OCI-LY7 (cell line): ENCODE measurements around the gene ALDOB. TPM values are rescaled to one million over a fixed set of nuclear protein-coding genes. Genes with fewer than 3 reads are reported as not detected.

ENCODE experiments used
- BruUV-seq: library from RNA; stranded (reverse); fragments of 400-500 nt; replicated peaks from 2 replicates; lab custom pipeline; 2021; lab: Mats Ljungman, UMichigan
- CTCF ChIA-PET: fragments of 300-600 bp; sonication (Branson Sonifier 250); formaldehyde crosslinking; loops from one replicate; lab custom pipeline; 2022; ENCODE audit warnings: antibody characterized with exemption; ENCODE audit not compliant: unreplicated experiment; lab: Charles Lee
- POLR2A ChIA-PET: fragments of 300-600 bp; sonication (Branson Sonifier 250); formaldehyde crosslinking; loops from one replicate; lab custom pipeline; 2022; ENCODE audit warnings: antibody characterized with exemption; lab: Charles Lee
- DNase-seq: peaks from one replicate; pipeline ENCODE4 v3.0.0-alpha.2; 2015; ENCODE audit warnings: low spot score
- H2AFZ ChIP-seq: fragments of 200-600 bp; sonication (generic), shearing (Covaris generic); 2 replicates; pipeline ENCODE4 v1.6.1; 2014; ENCODE audit warnings: mild to moderate bottlenecking, antibody characterized with exemption, low read length, moderate library complexity
- H3K27ac ChIP-seq: fragments of 200-600 bp; sonication (generic); 2 replicates; pipeline ENCODE4 v1.5.1; 2014; ENCODE audit warnings: mixed run types, low read depth, mild to moderate bottlenecking, moderate library complexity, low read length, inconsistent platforms; ENCODE audit not compliant: poor library complexity, severe bottlenecking
- H3K36me3 ChIP-seq: fragments of 200-600 bp; sonication (generic); 2 replicates; pipeline ENCODE4 v1.6.1; 2014; ENCODE audit warnings: mild to moderate bottlenecking, antibody characterized with exemption, low read length, moderate library complexity, mixed read lengths; ENCODE audit not compliant: insufficient read depth
- H3K4me1 ChIP-seq: fragments of 200-600 bp; sonication (generic); 2 replicates; pipeline ENCODE4 v1.5.1; 2014; ENCODE audit warnings: mild to moderate bottlenecking, low read length; ENCODE audit not compliant: insufficient read depth, poor library complexity, severe bottlenecking
- H3K4me2 ChIP-seq: fragments of 200-600 bp; sonication (generic); 2 replicates; pipeline ENCODE4 v1.6.1; 2014; ENCODE audit warnings: mild to moderate bottlenecking, low read length
- H3K4me3 ChIP-seq: fragments of 200-600 bp; sonication (generic); 2 replicates; pipeline ENCODE4 v1.5.1; 2014; ENCODE audit warnings: mild to moderate bottlenecking, low read depth, low read length; ENCODE audit not compliant: poor library complexity, severe bottlenecking
- H3K79me2 ChIP-seq: fragments of 200-600 bp; sonication (generic); 2 replicates; pipeline ENCODE4 v1.6.1; 2016; ENCODE audit warnings: low read depth, mild to moderate bottlenecking, low read length, moderate library complexity, mixed read lengths; ENCODE audit not compliant: insufficient read depth
- H3K9me2 ChIP-seq: fragments of 200-600 bp; sonication (generic); 2 replicates; pipeline ENCODE4 v1.6.1; 2016; ENCODE audit warnings: mild to moderate bottlenecking, low read length, mixed read lengths; ENCODE audit not compliant: insufficient read depth
- H3K9me3 ChIP-seq: fragments of 200-600 bp; sonication (generic); 2 replicates; pipeline ENCODE4 v1.6.1; 2014; ENCODE audit warnings: mild to moderate bottlenecking, mixed run types, low read length, mixed read lengths
- H4K20me1 ChIP-seq: fragments of 200-600 bp; sonication (generic); 2 replicates; pipeline ENCODE4 v1.6.1; 2014; ENCODE audit warnings: mild to moderate bottlenecking, antibody characterized with exemption, low read length, moderate library complexity, mixed read lengths; ENCODE audit not compliant: insufficient read depth
- EZH2phosphoT487 ChIP-seq: fragments of 200-600 bp; sonication (generic); IDR thresholded peaks from 2 replicates; pipeline ENCODE4 v1.6.1; 2018; ENCODE audit warnings: low read depth, borderline replicate concordance, mild to moderate bottlenecking, mixed run types, antibody characterized with exemption, low read length, moderate library complexity, mixed read lengths
- intact Hi-C: fragments of 100-400 bp; cut with micrococcal nuclease; formaldehyde crosslinking; loops from one replicate; pipeline ENCODE4 v1.10.0; 2022; ENCODE audit not compliant: unreplicated experiment
- total RNA-seq, 2 experiments: library from RNA; depleted of rRNA in 1 of 2; stranded (reverse); fragments of >200 nt in 1 of 2; shearing (Covaris generic) in 1 of 2; gene quantifications; 2 replicates each; pipeline ENCODE4 v1.2.3, GENCODE V29; 2014 to 2022
- TF ChIP-seq, protein P1 (sequence below): fragments of 200-600 bp; sonication (generic); conservative IDR thresholded peaks from 2 replicates; pipeline ENCODE4 v1.5.1; 2014; ENCODE audit warnings: mild to moderate bottlenecking, antibody characterized with exemption, low read length, moderate library complexity, mixed read lengths

ALDOB gene
- total RNA-seq, 2 experiments from 2014 or later: not detected

DNA sequence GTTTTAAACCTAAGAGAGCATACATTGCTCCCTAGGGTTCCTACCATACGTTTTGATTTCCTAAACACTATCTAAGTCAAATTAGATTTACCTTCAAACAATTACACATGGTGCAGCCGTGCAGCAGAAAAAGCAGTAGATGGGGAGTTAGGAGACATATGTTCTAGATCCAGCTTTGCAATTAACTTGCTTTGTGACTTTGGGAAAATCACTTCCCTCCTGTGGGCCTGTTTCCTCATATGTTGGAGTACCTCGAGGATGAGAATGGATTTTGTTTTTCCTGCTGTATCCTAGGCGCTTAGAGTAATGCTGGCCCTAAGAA, 37.9 kb downstream of the ALDOB start:
- Histone ChIP-seq H3K4me3 (peak overlapping the region; percentile 95), H3K9me3 (peaks cover 35% of the 10 kb centered on the region; the same call in 1 of the 2 replicates), H3K4me2 (peak overlapping the region; percentile 100), H3K9me2 (no peaks in the 10 kb centered on the region), H3K79me2 (peaks cover 73% of the 10 kb centered on the region), H4K20me1 (peaks cover 5% of the 10 kb centered on the region; the same call in 1 of the 2 replicates), H2AFZ (peak overlapping the region; percentile 85; the same call in 1 of the 2 replicates), H3K36me3 (peaks cover 67% of the 10 kb centered on the region), H3K4me1 (peaks cover 28% of the 10 kb centered on the region), H3K27ac (peak overlapping the region; percentile 54)
- TF ChIP-seq EZH2phosphoT487: no peak
- TF ChIP-seq, protein P1, sequence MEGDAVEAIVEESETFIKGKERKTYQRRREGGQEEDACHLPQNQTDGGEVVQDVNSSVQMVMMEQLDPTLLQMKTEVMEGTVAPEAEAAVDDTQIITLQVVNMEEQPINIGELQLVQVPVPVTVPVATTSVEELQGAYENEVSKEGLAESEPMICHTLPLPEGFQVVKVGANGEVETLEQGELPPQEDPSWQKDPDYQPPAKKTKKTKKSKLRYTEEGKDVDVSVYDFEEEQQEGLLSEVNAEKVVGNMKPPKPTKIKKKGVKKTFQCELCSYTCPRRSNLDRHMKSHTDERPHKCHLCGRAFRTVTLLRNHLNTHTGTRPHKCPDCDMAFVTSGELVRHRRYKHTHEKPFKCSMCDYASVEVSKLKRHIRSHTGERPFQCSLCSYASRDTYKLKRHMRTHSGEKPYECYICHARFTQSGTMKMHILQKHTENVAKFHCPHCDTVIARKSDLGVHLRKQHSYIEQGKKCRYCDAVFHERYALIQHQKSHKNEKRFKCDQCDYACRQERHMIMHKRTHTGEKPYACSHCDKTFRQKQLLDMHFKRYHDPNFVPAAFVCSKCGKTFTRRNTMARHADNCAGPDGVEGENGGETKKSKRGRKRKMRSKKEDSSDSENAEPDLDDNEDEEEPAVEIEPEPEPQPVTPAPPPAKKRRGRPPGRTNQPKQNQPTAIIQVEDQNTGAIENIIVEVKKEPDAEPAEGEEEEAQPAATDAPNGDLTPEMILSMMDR: no peak
- intact Hi-C loops: loop anchor here (5.0 kb wide), 1 partner anchor 135 kb away; the partner anchor contains the start of gene RNF20
- DNase-seq: no peak
- ChIA-PET CTCF (no interaction called here), POLR2A (interaction anchor here (1.6 kb wide), 1 partner anchor 140 kb away, joined by 5 read pairs; no protein-coding TSS in a partner anchor)
- BruUV-seq: no TSS peak

DNA sequence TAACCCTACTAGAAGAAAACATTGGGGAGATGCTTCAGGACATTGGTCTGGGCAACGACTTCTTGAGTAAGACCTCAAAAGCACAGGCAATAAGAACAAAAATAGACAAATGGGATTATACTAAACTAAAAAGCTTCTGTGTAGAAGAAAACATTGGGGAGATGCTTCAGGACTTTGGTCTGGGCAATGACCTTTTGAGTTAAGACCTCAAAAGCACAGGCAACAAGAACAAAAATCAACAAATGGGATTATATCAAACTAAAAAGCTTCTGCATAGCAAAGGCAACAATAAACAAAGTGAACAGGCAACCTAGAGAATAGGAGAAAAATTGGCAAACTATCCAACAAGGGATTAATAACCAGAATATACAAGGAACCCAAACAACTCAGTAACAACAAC, 40.9 kb downstream of the ALDOB start:
- POLR2A ChIA-PET: interaction anchor here (0.7 kb wide), 1 partner anchor 14 kb away, joined by 4 read pairs; no protein-coding TSS in a partner anchor
- DNase-seq: no peak
- no peak overlapping the region for H3K27ac ChIP-seq
- intact Hi-C loops: loop anchor here (5.0 kb wide), 1 partner anchor 138 kb away; the partner anchor contains the start of gene RNF20
- CTCF ChIA-PET: no interaction called here
- peaks cover 40% of the 10 kb centered on the region; the same call in 1 of the 2 replicates for H3K9me3 ChIP-seq
- H3K36me3 ChIP-seq: peaks cover 74% of the 10 kb centered on the region
- no peak overlapping the region for H2AFZ ChIP-seq
- no TSS peak for BruUV-seq
- no peaks in the 10 kb centered on the region for H3K9me2 ChIP-seq
- H4K20me1 ChIP-seq: peaks cover 10% of the 10 kb centered on the region; the same call in 1 of the 2 replicates
- H3K4me3 ChIP-seq: no peak overlapping the region
- no peak overlapping the region for H3K4me2 ChIP-seq
- peaks cover 11% of the 10 kb centered on the region for H3K4me1 ChIP-seq
- TF ChIP-seq, protein P1: no peak
- TF ChIP-seq EZH2phosphoT487: no peak
- peaks cover 87% of the 10 kb centered on the region for H3K79me2 ChIP-seq

DNA sequence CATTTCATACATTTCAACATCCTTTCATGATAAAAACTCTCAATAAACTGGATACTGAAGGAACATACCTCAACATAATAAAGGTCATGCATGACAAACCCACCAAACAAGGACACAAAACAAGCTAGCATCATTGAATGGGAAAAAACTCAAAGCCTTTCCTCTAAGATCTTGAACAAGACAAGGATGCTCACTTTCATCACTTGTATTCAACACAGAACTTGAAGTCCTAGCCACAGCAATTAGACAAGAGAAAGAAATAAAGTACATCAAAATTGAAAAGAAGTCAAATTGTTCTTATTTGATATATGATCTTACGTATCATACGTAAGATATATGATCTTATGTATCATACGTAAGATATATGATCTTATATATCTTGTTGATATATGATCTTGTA, 42.4 kb downstream of the ALDOB start:
- TF ChIP-seq EZH2phosphoT487: no peak
- TF ChIP-seq, protein P1: no peak
- H4K20me1 ChIP-seq: peaks cover 10% of the 10 kb centered on the region; the same call in 1 of the 2 replicates
- no TSS peak for BruUV-seq
- H3K4me3 ChIP-seq: no peak overlapping the region
- H3K27ac ChIP-seq: no peak overlapping the region
- peaks cover 77% of the 10 kb centered on the region for H3K79me2 ChIP-seq
- no peak for DNase-seq
- H3K4me2 ChIP-seq: no peak overlapping the region
- CTCF ChIA-PET: no interaction called here
- peaks cover 40% of the 10 kb centered on the region; the same call in 1 of the 2 replicates for H3K9me3 ChIP-seq
- intact Hi-C loops: no loop called here
- H3K4me1 ChIP-seq: peaks cover 8% of the 10 kb centered on the region
- peaks cover 90% of the 10 kb centered on the region for H3K36me3 ChIP-seq
- POLR2A ChIA-PET: no interaction called here
- H3K9me2 ChIP-seq: no peaks in the 10 kb centered on the region
- no peak overlapping the region for H2AFZ ChIP-seq
